D341Med (cell line): Measurements from ENCODE around the gene TXNDC17.
"Not testable (repeated sequence)": the region's sequence is repeated elsewhere in the genome, so short reads cannot be mapped to it uniquely, and the experiment has no call there.

Experiments
- DNase-seq: peaks from one replicate; pipeline ENCODE4 v3.0.0; 2012; ENCODE audit warnings: low spot score

Gene TXNDC17

GRCh38 chr17:6640536-6641246, at the start of gene TXNDC17, which contains the start of gene KIAA0753:
Gene TXNDC17 (plus strand): TSS chr17:6641060. CDS start chr17:6641083, 23 bp downstream.
Gene KIAA0753 (minus strand): TSS chr17:6640711. CDS start chr17:6635103, 5,608 bp downstream.
- peak; percentile 85 for DNase-seq

DNA sequence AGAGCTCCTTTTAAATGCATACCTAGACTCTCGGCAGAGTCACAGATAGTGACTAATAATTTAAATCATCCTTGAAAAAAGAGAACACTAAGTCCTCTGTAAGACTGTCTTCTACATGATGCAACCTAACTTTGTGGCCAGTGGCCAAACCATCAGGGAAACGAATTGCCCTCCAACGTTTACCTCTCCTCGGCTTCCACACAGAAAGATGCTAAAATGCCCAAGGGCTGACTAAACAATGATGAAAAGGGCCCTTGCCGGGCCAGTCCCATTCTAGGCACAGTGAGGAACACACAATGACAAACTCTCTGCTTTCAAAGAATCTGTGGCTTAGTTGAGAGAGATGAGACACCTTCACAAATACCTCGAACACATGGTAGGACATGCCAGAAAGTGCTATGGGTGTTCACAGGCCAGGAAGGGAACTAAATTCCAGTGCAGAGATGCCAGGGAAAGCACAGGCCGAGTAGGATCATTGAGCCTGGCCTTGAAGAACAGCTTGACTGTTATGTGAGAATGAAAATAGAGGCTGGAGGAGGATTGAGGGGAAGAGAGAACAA, 49.2 kb upstream of the TXNDC17 start:
- no peak for DNase-seq

GRCh38 chr17:6592173-6592572, 48.7 kb upstream of the TXNDC17 start:
- DNase-seq, result no peak

GRCh38 chr17:6593371-6593770, 47.5 kb upstream of the TXNDC17 start:
- DNase-seq, result not testable (repeated sequence)

- DNase-seq, result no peak
These were observed 44.8 kb upstream of the TXNDC17 start for GRCh38 chr17:6596081-6596480.

- DNase-seq, result no peak
These were observed 44.3 kb upstream of the TXNDC17 start for GRCh38 chr17:6596511-6596910.

DNA sequence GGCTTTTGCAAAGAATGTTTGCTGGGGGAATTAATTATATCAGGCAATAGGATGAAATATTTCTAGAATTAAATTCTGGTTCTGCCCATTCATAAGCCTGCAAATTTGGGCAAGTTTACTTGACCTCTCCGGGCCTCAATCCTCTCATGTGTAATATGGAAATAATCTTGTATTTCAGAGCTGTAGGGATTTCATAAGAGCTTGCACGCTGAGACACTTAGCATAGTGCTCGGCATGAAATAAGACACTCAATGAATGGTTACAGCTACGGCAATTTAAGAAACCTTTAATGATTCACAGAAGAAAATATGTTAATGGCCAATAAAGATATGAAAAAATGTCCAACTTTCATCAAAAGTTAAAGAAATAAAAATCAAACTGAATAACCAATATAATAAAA, 43.9 kb upstream of the TXNDC17 start:
- no peak for DNase-seq

DNA sequence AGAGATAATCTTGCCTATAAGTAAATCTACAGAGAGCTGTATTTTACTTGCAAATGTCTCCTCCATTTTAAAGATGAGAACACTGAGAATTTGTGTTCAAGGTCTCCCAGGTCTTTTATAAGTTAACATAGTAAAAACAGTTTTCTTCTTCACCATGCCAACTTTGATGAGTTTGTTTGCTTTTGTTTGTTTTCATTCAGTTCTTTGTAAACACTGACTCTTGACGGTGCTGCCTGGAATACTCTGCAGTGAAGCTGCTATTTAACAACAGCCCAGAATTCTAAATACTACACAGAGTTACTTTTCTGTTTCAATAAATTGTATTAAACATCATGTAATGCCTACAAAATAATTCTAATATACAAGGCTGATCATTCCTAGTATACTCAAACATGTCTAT, 43.1 kb upstream of the TXNDC17 start:
- DNase-seq, result no peak

DNA sequence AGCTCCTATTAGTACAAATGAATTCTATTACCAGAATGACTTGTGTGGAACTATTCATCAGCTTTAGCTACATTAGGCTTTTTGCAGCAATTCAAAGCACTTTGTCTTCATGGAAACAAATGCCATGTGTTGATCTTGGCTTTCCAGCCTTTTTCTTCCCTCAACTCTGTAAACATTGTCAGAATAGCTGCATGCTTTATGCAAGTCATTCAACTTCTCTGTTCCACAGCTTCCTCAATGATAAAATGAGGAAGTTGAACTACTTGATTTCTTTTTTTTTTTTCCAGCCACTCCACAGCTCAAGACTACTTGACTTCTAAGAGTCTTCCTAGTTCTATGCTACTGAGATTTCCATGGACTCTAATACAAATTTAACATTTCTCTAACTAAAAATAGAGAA, 41.5 kb upstream of the TXNDC17 start:
- no peak for DNase-seq

DNA sequence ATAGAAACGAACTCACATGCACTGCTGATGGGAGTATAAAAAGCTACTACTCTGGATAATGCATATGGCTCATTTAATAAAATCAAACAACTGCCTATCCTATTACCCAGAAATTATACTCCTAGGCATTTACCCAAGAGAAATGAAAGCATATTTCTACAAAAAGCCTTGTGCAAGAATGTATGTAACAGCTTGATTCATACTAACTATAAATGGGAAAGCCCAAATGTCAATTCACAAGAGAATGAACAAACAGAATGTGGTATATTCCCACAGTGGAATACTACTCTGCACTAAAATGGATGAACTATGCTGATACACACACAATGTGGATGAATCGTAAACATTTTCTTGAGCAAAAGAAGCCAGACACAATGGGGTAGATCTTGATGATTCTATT, 38.7 kb upstream of the TXNDC17 start:
- no peak for DNase-seq

- DNase-seq, result no peak
These were observed 37.0 kb upstream of the TXNDC17 start for GRCh38 chr17:6603744-6604325.

- no peak for DNase-seq
These were observed 35.7 kb upstream of the TXNDC17 start for GRCh38 chr17:6605142-6605541.

GRCh38 chr17:6608321-6608720, 32.5 kb upstream of the TXNDC17 start:
- DNase-seq, result no peak

DNA sequence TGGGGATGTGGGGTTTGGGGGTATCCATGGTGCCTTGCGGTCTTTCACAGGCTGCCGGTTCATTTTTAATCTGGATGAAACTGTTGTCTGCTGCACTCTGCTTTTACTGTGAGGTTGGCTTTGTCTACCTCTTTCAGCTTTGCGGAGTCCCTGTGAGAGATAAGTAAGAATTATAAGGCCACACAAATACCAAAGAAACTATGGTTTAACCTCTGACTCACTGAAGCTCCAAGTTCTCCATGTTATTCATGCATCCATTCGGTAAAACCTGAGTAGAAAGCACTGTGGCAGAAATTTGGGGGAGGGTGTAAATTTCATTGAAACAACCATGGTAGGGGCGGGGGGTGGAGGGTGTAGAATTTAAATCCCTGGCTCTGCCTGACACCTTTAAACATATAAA, 30.8 kb upstream of the TXNDC17 start:
- no peak for DNase-seq

DNA sequence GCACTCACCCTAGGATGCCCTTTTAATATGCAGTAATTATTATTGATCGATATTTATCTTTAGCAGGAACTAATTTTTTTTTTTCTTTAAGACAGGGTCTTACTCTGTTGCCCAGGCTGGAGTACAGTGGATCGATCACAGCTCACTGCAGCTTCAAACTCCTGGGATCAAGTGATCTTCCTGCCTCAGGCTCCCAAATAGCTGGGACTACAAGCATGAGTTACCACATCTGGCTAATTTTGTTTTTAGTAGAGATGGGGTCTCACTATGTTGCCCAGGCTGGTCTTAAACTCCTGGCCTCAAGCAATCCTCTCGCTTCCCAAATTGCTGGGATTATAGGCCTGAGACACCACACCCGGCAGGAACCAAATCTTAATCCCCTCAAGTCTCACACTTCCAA, 29.6 kb upstream of the TXNDC17 start:
- no peak for DNase-seq

DNA sequence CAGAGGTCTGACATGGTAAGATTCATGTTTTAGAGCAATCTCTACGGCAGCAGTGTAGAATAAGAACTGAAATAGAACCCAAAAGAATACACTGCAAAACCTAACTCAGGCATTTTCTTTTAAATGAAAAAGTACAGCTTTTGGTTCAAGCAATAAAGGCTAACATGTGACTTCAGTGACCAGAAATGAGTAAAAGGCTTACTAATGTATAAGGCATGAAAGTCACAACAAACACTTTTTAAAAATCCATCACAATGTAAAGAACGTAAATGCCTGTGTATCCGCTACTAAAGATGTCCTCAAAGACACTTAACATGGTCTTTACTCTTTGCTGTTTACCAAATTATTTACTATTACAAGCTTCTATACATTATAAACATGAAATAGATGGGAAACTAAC, 16.9 kb upstream of the TXNDC17 start:
- no peak for DNase-seq

GRCh38 chr17:6626616-6627015, 14.2 kb upstream of the TXNDC17 start:
- no peak for DNase-seq

- DNase-seq, result no peak
These were observed 13.8 kb upstream of the TXNDC17 start for GRCh38 chr17:6627019-6627418.

DNA sequence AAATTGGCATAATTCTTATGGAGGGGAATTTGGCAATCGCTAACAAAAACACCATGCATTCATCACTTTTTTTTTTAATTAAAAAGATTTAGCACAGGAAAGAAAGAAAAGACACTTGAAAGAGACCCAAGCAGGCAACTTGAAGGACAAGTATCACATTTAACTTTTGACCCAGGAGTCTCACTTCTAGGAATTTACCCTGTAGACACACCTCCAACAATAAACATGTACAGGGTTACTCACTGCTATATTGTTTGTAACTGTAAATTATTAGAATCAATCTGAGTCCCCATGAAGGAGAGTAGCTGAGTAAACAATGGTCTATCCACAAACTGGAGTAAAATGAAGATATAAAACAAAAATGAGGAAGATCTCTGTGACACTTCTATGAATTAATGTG, 10.5 kb upstream of the TXNDC17 start:
- DNase-seq, result no peak

DNA sequence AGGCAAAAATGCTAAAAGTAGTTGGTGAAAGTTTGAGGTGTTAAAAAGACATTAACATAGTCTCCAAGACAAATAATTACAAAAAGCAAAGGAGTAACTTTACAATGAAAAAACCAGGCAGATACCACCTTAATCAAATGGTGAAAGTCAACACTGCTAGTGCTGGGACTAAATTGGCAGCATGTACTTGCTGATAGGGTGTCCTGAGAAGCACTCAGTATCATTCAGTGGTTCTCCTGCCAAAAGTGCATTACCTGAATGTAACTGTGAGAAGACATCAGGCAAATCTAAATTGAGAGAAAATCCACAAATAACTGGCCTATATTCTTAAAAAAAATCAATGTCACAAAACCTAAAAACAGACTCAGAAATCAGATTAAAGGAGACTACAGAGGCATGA, 8.3 kb upstream of the TXNDC17 start:
- DNase-seq, result no peak

- DNase-seq, result no peak
These were observed 7.6 kb upstream of the TXNDC17 start for GRCh38 chr17:6633263-6633662.

GRCh38 chr17:6636105-6636504, 4.8 kb upstream of the TXNDC17 start:
- no peak for DNase-seq

DNA sequence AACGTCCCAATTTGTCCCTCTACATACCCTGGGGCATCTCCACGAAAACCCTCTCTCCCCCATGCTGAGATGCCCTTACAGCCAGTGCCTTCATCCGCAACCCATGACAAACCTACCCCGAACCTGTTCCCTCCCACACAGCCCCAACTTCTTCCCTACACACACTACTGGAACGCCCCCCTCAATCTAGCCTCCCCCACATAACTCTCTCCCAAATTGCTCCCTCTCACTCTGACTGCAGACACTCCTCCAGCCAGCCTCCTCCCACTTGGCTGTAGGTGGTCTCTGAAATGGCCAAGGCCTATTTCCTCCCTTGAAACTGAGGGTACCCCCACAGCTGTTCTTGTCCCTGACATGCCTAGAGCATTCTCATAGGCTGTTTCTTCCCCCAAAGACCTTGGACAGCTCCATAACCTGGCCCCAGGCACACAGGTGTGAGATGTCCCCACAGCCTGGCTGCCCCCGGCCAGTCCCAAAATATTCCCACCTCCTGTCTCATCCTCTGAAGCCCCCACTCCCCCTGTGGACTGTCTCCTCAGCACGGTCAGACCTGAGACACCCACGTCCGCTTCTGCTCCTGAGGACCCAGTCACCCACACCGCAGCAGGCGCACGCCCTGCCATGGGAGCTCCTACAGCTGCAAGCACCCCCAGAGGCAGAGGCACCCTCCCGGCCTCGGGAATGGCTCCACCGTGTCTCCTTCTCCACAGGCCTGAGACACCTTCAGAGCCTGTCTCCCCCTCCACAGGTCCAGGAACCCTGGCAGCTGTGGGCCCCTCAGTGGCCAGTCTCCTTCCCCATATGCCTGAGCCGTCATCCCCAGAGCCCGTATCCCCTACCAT, 4.0 kb upstream of the TXNDC17 start:
- DNase-seq, result no peak
